Measurements from ENCODE around the gene ABI1. TPM values are rescaled to one million over a fixed set of nuclear protein-coding genes. Genes with fewer than 3 reads are reported as not detected.
A peak's percentile ranks its signal among the peaks of the same experiment; 100 is the strongest.
"Not testable (repeated sequence)": the region's sequence is repeated elsewhere in the genome, so short reads cannot be mapped to it uniquely, and the experiment has no call there.

Gene ABI1
- total RNA-seq, 1 donor from 2014 or later = 29.4 TPM

- no peak for DNase-seq (ENCODE audit: low read depth in 2 of 2)
Observed at GRCh38 chr10:26805567-26806245, 55.1 kb downstream of the ABI1 start.

GRCh38 chr10:26804418-26805393, 56.1 kb downstream of the ABI1 start:
- no peak for DNase-seq (ENCODE audit: low read depth in 2 of 2)

- DNase-seq (ENCODE audit: low read depth in 2 of 2) = no peak
Observed at GRCh38 chr10:26803849-26804248, 56.9 kb downstream of the ABI1 start.

- peak in 1 of 2 donors; percentile 15 for DNase-seq (ENCODE audit: low read depth in 2 of 2)
Observed at GRCh38 chr10:26802527-26802926, 58.2 kb downstream of the ABI1 start.

GRCh38 chr10:26801831-26802230, 58.9 kb downstream of the ABI1 start:
- DNase-seq (ENCODE audit: low read depth in 2 of 2) = no peak

- DNase-seq (ENCODE audit: low read depth in 2 of 2) = no peak
Observed at GRCh38 chr10:26801274-26801673, 59.5 kb downstream of the ABI1 start.

- no peak for DNase-seq (ENCODE audit: low read depth in 2 of 2)
Observed at GRCh38 chr10:26800468-26800867, 60.3 kb downstream of the ABI1 start.

- peak; percentile 73 to 82 for DNase-seq (ENCODE audit: low read depth in 2 of 2)
Observed at GRCh38 chr10:26799342-26799741, 61.4 kb downstream of the ABI1 start.

- DNase-seq (ENCODE audit: low read depth in 2 of 2) = no peak
Observed at GRCh38 chr10:26798298-26798697, 62.5 kb downstream of the ABI1 start.

GRCh38 chr10:26797340-26797739, 63.4 kb downstream of the ABI1 start:
- DNase-seq (ENCODE audit: low read depth in 2 of 2) = no peak

GRCh38 chr10:26792758-26793495, 67.8 kb downstream of the ABI1 start:
- no peak for DNase-seq (ENCODE audit: low read depth in 2 of 2)

GRCh38 chr10:26790221-26790995, 70.3 kb downstream of the ABI1 start:
- no peak for DNase-seq (ENCODE audit: low read depth in 2 of 2)

- DNase-seq (ENCODE audit: low read depth in 2 of 2) = not testable (repeated sequence)
Observed at GRCh38 chr10:26789779-26790178, 71.0 kb downstream of the ABI1 start.

- DNase-seq (ENCODE audit: low read depth in 2 of 2) = no peak
Observed at GRCh38 chr10:26787362-26787761, 73.4 kb downstream of the ABI1 start.

- DNase-seq (ENCODE audit: low read depth in 2 of 2) = no peak
Observed at GRCh38 chr10:26781797-26782196, 79.0 kb downstream of the ABI1 start.

- DNase-seq (ENCODE audit: low read depth in 2 of 2) = peak in 1 of 2 donors; percentile 38
Observed at GRCh38 chr10:26780793-26781601, 79.8 kb downstream of the ABI1 start.

- no peak for DNase-seq (ENCODE audit: low read depth in 2 of 2)
Observed at GRCh38 chr10:26780106-26780792, 80.5 kb downstream of the ABI1 start.

- DNase-seq (ENCODE audit: low read depth in 2 of 2) = no peak
Observed at GRCh38 chr10:26779176-26779860, 81.4 kb downstream of the ABI1 start.

GRCh38 chr10:26777686-26778085, 83.1 kb downstream of the ABI1 start:
- DNase-seq (ENCODE audit: low read depth in 2 of 2) = no peak

Measured in dermis microvascular lymphatic vessel endothelial cell (primary cell).